Calu3 (cell line): ENCODE measurements around the gene KIAA0040. TPM values are rescaled to one million over a fixed set of nuclear protein-coding genes. Genes with fewer than 3 reads are reported as not detected.

Experiments
- BruUV-seq: library from RNA; stranded (reverse); fragments of 400-500 nt; replicated peaks from 2 replicates; lab custom pipeline; 2021; lab: Mats Ljungman, UMichigan
- CTCF ChIA-PET: fragments of 300-600 bp; sonication (Branson Sonifier 250); formaldehyde crosslinking; loops from one replicate; lab custom pipeline; 2022; ENCODE audit warnings: antibody characterized with exemption; lab: Charles Lee
- DNase-seq: peaks from one replicate; pipeline ENCODE4 v3.0.0; 2022
- H3K27ac Mint-ChIP-seq: one replicate; pipeline ENCODE4 v1.8.0; 2022; ENCODE audit warnings: mixed read lengths; ENCODE audit not compliant: unreplicated experiment
- H3K27me3 Mint-ChIP-seq: one replicate; pipeline ENCODE4 v1.8.0; 2022; ENCODE audit warnings: mixed read lengths; ENCODE audit not compliant: unreplicated experiment
- H3K36me3 Mint-ChIP-seq: one replicate; pipeline ENCODE4 v1.8.0; 2022; ENCODE audit warnings: mild to moderate bottlenecking, moderate library complexity, mixed read lengths; ENCODE audit not compliant: insufficient read depth, unreplicated experiment
- H3K4me1 Mint-ChIP-seq: one replicate; pipeline ENCODE4 v1.8.0; 2022; ENCODE audit warnings: mild to moderate bottlenecking, low read depth, mixed read lengths; ENCODE audit not compliant: unreplicated experiment
- H3K4me3 Mint-ChIP-seq: one replicate; pipeline ENCODE4 v1.8.0; 2022; ENCODE audit warnings: mild to moderate bottlenecking, low read depth, moderate library complexity, mixed read lengths; ENCODE audit not compliant: unreplicated experiment
- H3K9me3 Mint-ChIP-seq: one replicate; pipeline ENCODE4 v1.8.0; 2022; ENCODE audit warnings: low read depth, mixed read lengths; ENCODE audit not compliant: unreplicated experiment
- CTCF ChIP-seq: fragments of 200-600 bp; IDR thresholded peaks from one replicate; pipeline ENCODE4 v1.8.0; 2022; ENCODE audit warnings: antibody characterized with exemption; ENCODE audit not compliant: unreplicated experiment
- intact Hi-C: fragments of 100-400 bp; cut with micrococcal nuclease; formaldehyde crosslinking; loops from one replicate; pipeline ENCODE4 v1.10.0; 2022; ENCODE audit not compliant: unreplicated experiment
- total RNA-seq: library from RNA; stranded (reverse); gene quantifications from 2 replicates; pipeline ENCODE4 v1.2.3, GENCODE V29; 2022

KIAA0040 gene
- total RNA-seq, 1 experiment from 2014 or later, result 33.4 TPM

- H3K36me3 Mint-ChIP-seq, result peaks cover 22% of the 10 kb centered on the region
- H3K4me3 Mint-ChIP-seq, result no peak overlapping the region
- TF ChIP-seq CTCF, result no peak
- no TSS peak for BruUV-seq
- no peak overlapping the region for H3K27ac Mint-ChIP-seq
- intact Hi-C loops, result no loop called here
- H3K27me3 Mint-ChIP-seq, result no peaks in the 10 kb centered on the region
- DNase-seq, result no peak
- peaks cover 23% of the 10 kb centered on the region for H3K4me1 Mint-ChIP-seq
- no peaks in the 10 kb centered on the region for H3K9me3 Mint-ChIP-seq
- CTCF ChIA-PET, result no interaction called here
Measured at GRCh38 chr1:175188936-175189335, 3.6 kb downstream of the KIAA0040 start.

- DNase-seq, result no peak
- no peak for TF ChIP-seq CTCF
- Mint-ChIP-seq H3K36me3 (peaks cover 8% of the 10 kb centered on the region), H3K9me3 (no peaks in the 10 kb centered on the region), H3K27me3 (no peaks in the 10 kb centered on the region), H3K4me1 (peaks cover 15% of the 10 kb centered on the region), H3K4me3 (no peak overlapping the region), H3K27ac (no peak overlapping the region)
- intact Hi-C loops, result no loop called here
- no TSS peak for BruUV-seq
- CTCF ChIA-PET, result interaction anchor here (0.5 to 1.9 kb wide), 2 partner anchors 14 to 183 kb away, joined by 4 read pairs; no protein-coding TSS in a partner anchor
Measured at GRCh38 chr1:175186433-175187160, 6.0 kb downstream of the KIAA0040 start.

GRCh38 chr1:175185903-175186302 lies 6.7 kb downstream of the KIAA0040 start:
- H3K4me1 Mint-ChIP-seq, result peaks cover 10% of the 10 kb centered on the region
- DNase-seq, result no peak
- no peak for TF ChIP-seq CTCF
- BruUV-seq, result no TSS peak
- H3K4me3 Mint-ChIP-seq, result no peak overlapping the region
- CTCF ChIA-PET, result interaction anchor here (0.5 to 1.9 kb wide), 3 partner anchors 14 to 184 kb away, joined by 3 to 4 read pairs (median 4); no protein-coding TSS in a partner anchor
- no peak overlapping the region for H3K27ac Mint-ChIP-seq
- intact Hi-C loops, result no loop called here
- no peaks in the 10 kb centered on the region for H3K27me3 Mint-ChIP-seq
- H3K36me3 Mint-ChIP-seq, result peaks cover 10% of the 10 kb centered on the region
- no peaks in the 10 kb centered on the region for H3K9me3 Mint-ChIP-seq

GRCh38 chr1:175183586-175183985 lies 9.0 kb downstream of the KIAA0040 start:
- BruUV-seq, result no TSS peak
- Mint-ChIP-seq H3K4me1 (peaks cover 8% of the 10 kb centered on the region), H3K36me3 (peaks cover 10% of the 10 kb centered on the region), H3K27me3 (no peaks in the 10 kb centered on the region), H3K27ac (no peak overlapping the region), H3K4me3 (no peak overlapping the region), H3K9me3 (no peaks in the 10 kb centered on the region)
- CTCF ChIA-PET, result no interaction called here
- DNase-seq, result no peak
- TF ChIP-seq CTCF, result no peak
- intact Hi-C loops, result no loop called here
